GM23248 (cell line): ENCODE measurements around the gene SLC8A1. TPM values are rescaled to one million over a fixed set of nuclear protein-coding genes. Genes with fewer than 3 reads are reported as not detected.

Source experiments
- DNase-seq: peaks from one replicate; pipeline ENCODE4 v3.0.0-alpha.2; 2015
- H2AFZ ChIP-seq: fragments of 200-600 bp; sonication (generic); 2 replicates; pipeline ENCODE4 v1.6.1; 2016; ENCODE audit warnings: antibody characterized with exemption
- H3F3A ChIP-seq: fragments of 200-600 bp; sonication (generic); 2 replicates; pipeline ENCODE4 v1.6.1; 2016; ENCODE audit warnings: mild to moderate bottlenecking, antibody characterized with exemption, mixed run types; ENCODE audit not compliant: insufficient read depth
- H3K27ac ChIP-seq: fragments of 200-600 bp; sonication (generic); 2 replicates; pipeline ENCODE4 v1.5.1; 2016; ENCODE audit warnings: mild to moderate bottlenecking
- H3K27me3 ChIP-seq: fragments of 200-600 bp; sonication (generic); replicated peaks from 2 replicates; pipeline ENCODE4 v1.6.1; 2016; ENCODE audit warnings: mild to moderate bottlenecking; ENCODE audit not compliant: insufficient read depth
- H3K36me3 ChIP-seq: fragments of 200-600 bp; sonication (generic); 2 replicates; pipeline ENCODE4 v1.6.1; 2016; ENCODE audit warnings: low read depth, mild to moderate bottlenecking
- H3K4me1 ChIP-seq: fragments of 200-600 bp; sonication (generic); 2 replicates; pipeline ENCODE4 v1.6.1; 2016; ENCODE audit warnings: mild to moderate bottlenecking; ENCODE audit not compliant: insufficient read depth
- H3K4me2 ChIP-seq: fragments of 200-600 bp; sonication (generic); one replicate; pipeline ENCODE4 v1.6.1; 2016; ENCODE audit warnings: mild to moderate bottlenecking; ENCODE audit not compliant: unreplicated experiment
- H3K4me3 ChIP-seq: fragments of 200-600 bp; sonication (generic); 2 replicates; pipeline ENCODE4 v1.5.1; 2016; ENCODE audit warnings: mild to moderate bottlenecking
- H3K79me2 ChIP-seq: fragments of 200-600 bp; sonication (generic); 2 replicates; pipeline ENCODE4 v1.6.1; 2016; ENCODE audit warnings: mild to moderate bottlenecking; ENCODE audit not compliant: insufficient read depth
- H3K9ac ChIP-seq: fragments of 200-600 bp; sonication (generic); 2 replicates; pipeline ENCODE4 v1.6.1; 2016; ENCODE audit warnings: mild to moderate bottlenecking
- H3K9me2 ChIP-seq: fragments of 200-600 bp; sonication (generic); 2 replicates; pipeline ENCODE4 v1.6.1; 2016; ENCODE audit warnings: mixed run types, mild to moderate bottlenecking, moderate library complexity; ENCODE audit not compliant: insufficient read depth
- H3K9me3 ChIP-seq: fragments of 200-600 bp; sonication (generic); one replicate; pipeline ENCODE4 v1.6.1; 2017; ENCODE audit warnings: low read depth
- H4K20me1 ChIP-seq: fragments of 200-600 bp; sonication (generic); 2 replicates; pipeline ENCODE4 v1.6.0; 2016; ENCODE audit not compliant: insufficient read depth
- EZH2 ChIP-seq: fragments of 200-600 bp; sonication (generic); IDR thresholded peaks from 2 replicates; pipeline ENCODE4 v1.6.1; 2018; ENCODE audit warnings: antibody characterized with exemption, mild to moderate bottlenecking; ENCODE audit not compliant: insufficient read depth, poor library complexity, severe bottlenecking
- EZH2phosphoT487 ChIP-seq: fragments of 200-600 bp; sonication (generic); IDR thresholded peaks from 2 replicates; pipeline ENCODE4 v1.6.1; 2018; ENCODE audit warnings: antibody characterized with exemption, moderate library complexity, mild to moderate bottlenecking, low read depth; ENCODE audit not compliant: insufficient read depth
- WGBS, 2 experiments: methylation state at CpG; one replicate each; pipeline ENCODE4 v1.1.6; 2015 to 2017; ENCODE audit warnings: low lambda C conversion rate in 2 of 2, low coverage in 1 of 2; ENCODE audit errors: missing lambda C conversion rate in 2 of 2; 5-methylcytosine and 5-hydroxymethylcytosine counted together
- in situ Hi-C: fragments of 300-500 bp; cut with MboI; formaldehyde crosslinking; loops from 2 replicates; pipeline ENCODE4 v1.15.0; 2020
- polyA plus RNA-seq: library from polyadenylated mRNA; unstranded; fragments of >200 nt; fragmentation: Nextera tagmentation; extraction: Ambion mirVana; gene quantifications from 2 replicates; pipeline ENCODE4 v1.2.1, GENCODE V29; 2016
- total RNA-seq: library from RNA; depleted of rRNA; stranded (reverse); fragments of >200 nt; shearing (Covaris generic); gene quantifications from 2 replicates; pipeline ENCODE4 v1.2.3, GENCODE V29; 2014

The SLC8A1 gene
- total and polyA plus RNA-seq, 2 experiments from 2014 or later = 13.8 to 83.4 TPM

- no peak for TF ChIP-seq EZH2
- TF ChIP-seq EZH2phosphoT487 = no peak
- Histone ChIP-seq H3F3A (peaks cover 5% of the 10 kb centered on the region), H3K79me2 (peaks cover 71% of the 10 kb centered on the region), H4K20me1 (no peaks in the 10 kb centered on the region), H2AFZ (0 out of 2 replicates have a peak overlapping the region, but pooled peaks have one; percentile 27), H3K9me2 (no peaks in the 10 kb centered on the region), H3K9ac (no peak overlapping the region), H3K27ac (no peak overlapping the region), H3K36me3 (no peaks in the 10 kb centered on the region), H3K4me2 (peak overlapping the region; percentile 37), H3K4me3 (no peak overlapping the region), H3K4me1 (peaks cover 21% of the 10 kb centered on the region), H3K9me3 (no peaks in the 10 kb centered on the region), H3K27me3 (no peaks in the 10 kb centered on the region)
- in situ Hi-C loops = no loop called here
- DNase-seq = peak; percentile 15
- WGBS, 2 experiments = 72 to 73% methylated on average over 4 of the region's 4 CpGs
These were observed 56.5 kb downstream of the SLC8A1 start for GRCh38 chr2:40395169-40396073.

DNA sequence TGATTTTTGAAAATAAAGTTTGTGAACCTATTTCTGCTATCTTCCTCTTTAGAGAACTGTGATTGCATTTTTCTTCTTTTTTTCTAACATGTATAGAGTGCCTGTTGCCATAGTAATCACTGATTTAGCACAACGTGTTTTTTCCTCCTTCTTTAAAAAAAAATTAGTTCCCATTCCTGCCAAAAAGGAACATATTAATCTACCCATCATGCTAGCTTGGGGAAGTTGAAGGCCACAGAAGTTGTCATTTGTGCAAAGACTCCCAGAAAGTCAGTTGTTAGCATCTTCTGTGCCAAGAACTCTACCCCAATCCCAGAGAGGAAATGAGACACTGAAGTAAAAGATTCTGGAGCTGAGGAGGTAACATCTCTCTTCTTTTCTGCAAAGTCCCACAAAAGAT is 57.3 kb downstream of the SLC8A1 start:
- H3K9me2 ChIP-seq = no peaks in the 10 kb centered on the region
- in situ Hi-C loops = no loop called here
- H3K9me3 ChIP-seq = no peaks in the 10 kb centered on the region
- WGBS, 2 experiments = 97 to 100% methylated on average over 1 of the region's 1 CpG
- no peak overlapping the region for H3K9ac ChIP-seq
- peaks cover 17% of the 10 kb centered on the region for H3K4me1 ChIP-seq
- no peak for TF ChIP-seq EZH2phosphoT487
- no peak for TF ChIP-seq EZH2
- H3K27ac ChIP-seq = no peak overlapping the region
- DNase-seq = peak; percentile 8
- H3K79me2 ChIP-seq = peaks cover 69% of the 10 kb centered on the region
- no peaks in the 10 kb centered on the region for H4K20me1 ChIP-seq
- no peaks in the 10 kb centered on the region for H3F3A ChIP-seq
- H3K4me2 ChIP-seq = no peak overlapping the region
- no peaks in the 10 kb centered on the region for H3K27me3 ChIP-seq
- H3K4me3 ChIP-seq = no peak overlapping the region
- 0 out of 2 replicates have a peak overlapping the region, but pooled peaks have one; percentile 27 for H2AFZ ChIP-seq
- no peaks in the 10 kb centered on the region for H3K36me3 ChIP-seq

- Histone ChIP-seq H3K27me3 (no peaks in the 10 kb centered on the region), H3K79me2 (peaks cover 68% of the 10 kb centered on the region), H3K9me3 (no peaks in the 10 kb centered on the region), H3K9me2 (no peaks in the 10 kb centered on the region), H3F3A (no peaks in the 10 kb centered on the region), H3K4me2 (no peak overlapping the region), H3K27ac (no peak overlapping the region), H3K36me3 (no peaks in the 10 kb centered on the region), H2AFZ (no peak overlapping the region), H3K4me1 (peaks cover 17% of the 10 kb centered on the region), H3K9ac (no peak overlapping the region), H4K20me1 (no peaks in the 10 kb centered on the region), H3K4me3 (no peak overlapping the region)
- WGBS, 2 experiments = 85 to 91% methylated on average over 4 of the region's 4 CpGs
- no peak for DNase-seq
- no peak for TF ChIP-seq EZH2phosphoT487
- no peak for TF ChIP-seq EZH2
- in situ Hi-C loops = no loop called here
These were observed 57.9 kb downstream of the SLC8A1 start for GRCh38 chr2:40394031-40394430.

GRCh38 chr2:40388161-40388560 is 63.7 kb downstream of the SLC8A1 start:
- 78 to 83% methylated on average over 5 of the region's 5 CpGs for WGBS, 2 experiments

More at GRCh38 chr2:40388161-40388560, 63.7 kb downstream of the SLC8A1 start:
- no peak for TF ChIP-seq EZH2phosphoT487
- no peak for TF ChIP-seq EZH2
- H3F3A ChIP-seq = no peaks in the 10 kb centered on the region
- H3K9me2 ChIP-seq = peaks cover under 1% of the 10 kb centered on the region; the same call in 1 of the 2 replicates
- H3K9me3 ChIP-seq = no peaks in the 10 kb centered on the region
- H4K20me1 ChIP-seq = no peaks in the 10 kb centered on the region
- no peak overlapping the region for H3K4me2 ChIP-seq
- H3K79me2 ChIP-seq = peaks cover 28% of the 10 kb centered on the region
- H2AFZ ChIP-seq = no peak overlapping the region
- H3K4me1 ChIP-seq = peaks cover 13% of the 10 kb centered on the region
- H3K27ac ChIP-seq = no peak overlapping the region
- in situ Hi-C loops = no loop called here
- H3K27me3 ChIP-seq = no peaks in the 10 kb centered on the region
- no peak overlapping the region for H3K4me3 ChIP-seq
- H3K36me3 ChIP-seq = no peaks in the 10 kb centered on the region
- H3K9ac ChIP-seq = no peak overlapping the region
- no peak for DNase-seq
